Loucy (cell line): ENCODE measurements around the gene CTTNBP2.

ENCODE experiments used
- H2AFZ ChIP-seq: fragments of 200-600 bp; sonication (generic); 2 replicates; pipeline ENCODE4 v1.6.0; 2016; ENCODE audit warnings: antibody characterized with exemption, mild to moderate bottlenecking, low read length, moderate library complexity
- H3F3A ChIP-seq: fragments of 200-600 bp; 2 replicates; pipeline ENCODE4 v1.6.0; 2016; ENCODE audit warnings: antibody characterized with exemption, low read depth, mild to moderate bottlenecking
- H3K27me3 ChIP-seq: fragments of 200-600 bp; sonication (generic); 2 replicates; pipeline ENCODE4 v1.6.1; 2014; ENCODE audit warnings: low read length, mild to moderate bottlenecking; ENCODE audit not compliant: insufficient read depth, poor library complexity, severe bottlenecking
- H3K36me3 ChIP-seq: fragments of 200-600 bp; sonication (generic); 2 replicates; pipeline ENCODE4 v1.6.1; 2016; ENCODE audit warnings: low read length; ENCODE audit not compliant: insufficient read depth
- H3K4me1 ChIP-seq: fragments of 200-600 bp; sonication (generic); 2 replicates; pipeline ENCODE4 v1.5.1; 2014; ENCODE audit warnings: low read length, mild to moderate bottlenecking; ENCODE audit not compliant: insufficient read depth, poor library complexity, severe bottlenecking
- H3K4me2 ChIP-seq: fragments of 200-600 bp; sonication (generic); 2 replicates; pipeline ENCODE4 v1.6.0; 2014; ENCODE audit warnings: antibody characterized with exemption, low read length, low read depth, mild to moderate bottlenecking; ENCODE audit not compliant: poor library complexity, severe bottlenecking
- H3K4me3 ChIP-seq: fragments of 200-600 bp; sonication (generic); 2 replicates; pipeline ENCODE4 v1.5.1; 2014; ENCODE audit warnings: low read length, mild to moderate bottlenecking, mixed read lengths; ENCODE audit not compliant: poor library complexity, severe bottlenecking
- H3K79me2 ChIP-seq: fragments of 200-600 bp; sonication (generic); 2 replicates; pipeline ENCODE4 v1.6.1; 2014; ENCODE audit warnings: low read length; ENCODE audit not compliant: insufficient read depth
- H3K9ac ChIP-seq: fragments of 200-600 bp; sonication (generic); 2 replicates; pipeline ENCODE4 v1.6.0; 2014; ENCODE audit warnings: mild to moderate bottlenecking, low read depth, low read length, moderate library complexity; ENCODE audit not compliant: poor library complexity, severe bottlenecking
- H3K9me2 ChIP-seq: fragments of 200-600 bp; sonication (generic); replicated peaks from 2 replicates; pipeline ENCODE4 v1.6.1; 2016; ENCODE audit warnings: low read depth, low read length, mixed read lengths
- H3K9me3 ChIP-seq: fragments of 200-600 bp; sonication (generic); 2 replicates; pipeline ENCODE4 v1.6.1; 2014; ENCODE audit warnings: mild to moderate bottlenecking, antibody characterized with exemption, low read length, low read depth; ENCODE audit not compliant: insufficient read depth
- H4K20me1 ChIP-seq: fragments of 200-600 bp; sonication (generic); 2 replicates; pipeline ENCODE4 v1.6.0; 2014; ENCODE audit warnings: antibody characterized with exemption, low read length, mild to moderate bottlenecking; ENCODE audit not compliant: insufficient read depth, poor library complexity, severe bottlenecking
- CTCF ChIP-seq: fragments of 200-600 bp; sonication (generic); conservative IDR thresholded peaks from 2 replicates; pipeline ENCODE4 v1.5.1; 2014; ENCODE audit warnings: mild to moderate bottlenecking, antibody characterized with exemption, low read length
- EZH2phosphoT487 ChIP-seq: fragments of 200-600 bp; IDR thresholded peaks from 2 replicates; pipeline ENCODE4 v1.6.1; 2018; ENCODE audit warnings: antibody characterized with exemption, mild to moderate bottlenecking, moderate library complexity, borderline replicate concordance

The CTTNBP2 gene

DNA sequence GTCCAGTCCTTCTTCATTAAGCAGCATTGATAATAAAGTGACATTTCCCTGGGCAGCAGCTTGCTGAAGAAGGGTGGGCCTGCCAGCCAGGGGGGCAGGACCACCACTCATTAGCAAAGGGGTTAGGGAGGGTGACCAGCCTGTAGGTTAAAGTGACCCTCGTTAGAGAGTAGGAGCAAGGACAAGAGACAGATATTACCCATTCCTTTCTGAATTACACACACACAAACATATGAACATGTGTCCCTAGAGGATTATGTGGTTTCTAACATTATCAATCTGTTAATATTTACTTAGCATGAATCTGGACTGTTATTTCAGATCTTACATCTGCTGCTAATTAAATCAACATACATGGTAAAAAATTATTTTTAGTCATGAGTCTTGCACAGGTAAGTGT, 88.9 kb downstream of the CTTNBP2 start:
- Histone ChIP-seq H2AFZ (no peak overlapping the region), H3K4me3 (no peak overlapping the region), H3K27me3 (no peaks in the 10 kb centered on the region), H3K4me1 (no peaks in the 10 kb centered on the region), H3K4me2 (no peak overlapping the region), H3K36me3 (no peaks in the 10 kb centered on the region), H3F3A (no peaks in the 10 kb centered on the region), H4K20me1 (no peaks in the 10 kb centered on the region), H3K9ac (no peak overlapping the region), H3K9me3 (no peaks in the 10 kb centered on the region), H3K9me2 (no peaks in the 10 kb centered on the region), H3K79me2 (no peaks in the 10 kb centered on the region)
- TF ChIP-seq CTCF = no peak
- no peak for TF ChIP-seq EZH2phosphoT487

DNA sequence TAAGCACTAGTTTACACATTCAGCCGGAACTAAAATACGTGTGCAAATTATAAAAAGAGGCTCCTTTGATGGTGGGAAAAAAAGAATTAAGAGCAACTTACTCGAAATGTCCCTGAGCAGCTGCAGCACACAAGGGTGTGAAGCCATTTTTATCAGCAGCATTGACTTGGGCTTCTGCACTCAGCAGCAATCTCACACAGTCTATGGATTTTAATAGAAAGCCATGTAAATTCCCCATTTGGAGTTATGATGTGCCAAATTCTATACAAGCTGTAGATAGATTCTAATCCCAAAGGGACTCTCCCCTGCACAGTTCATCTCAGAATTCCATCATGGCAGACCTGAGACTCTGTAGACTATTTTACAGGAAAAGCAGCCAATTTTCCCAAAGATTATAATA, 90.5 kb downstream of the CTTNBP2 start:
- no peak overlapping the region for H3K9ac ChIP-seq
- H3K27me3 ChIP-seq = no peaks in the 10 kb centered on the region
- no peak overlapping the region for H2AFZ ChIP-seq
- no peaks in the 10 kb centered on the region for H3K36me3 ChIP-seq
- H4K20me1 ChIP-seq = no peaks in the 10 kb centered on the region
- H3K9me3 ChIP-seq = no peaks in the 10 kb centered on the region
- H3K4me1 ChIP-seq = no peaks in the 10 kb centered on the region
- TF ChIP-seq EZH2phosphoT487 (no peak), CTCF (no peak)
- H3K4me2 ChIP-seq = no peak overlapping the region
- H3F3A ChIP-seq = no peaks in the 10 kb centered on the region
- H3K79me2 ChIP-seq = no peaks in the 10 kb centered on the region
- no peaks in the 10 kb centered on the region for H3K9me2 ChIP-seq
- H3K4me3 ChIP-seq = no peak overlapping the region

DNA sequence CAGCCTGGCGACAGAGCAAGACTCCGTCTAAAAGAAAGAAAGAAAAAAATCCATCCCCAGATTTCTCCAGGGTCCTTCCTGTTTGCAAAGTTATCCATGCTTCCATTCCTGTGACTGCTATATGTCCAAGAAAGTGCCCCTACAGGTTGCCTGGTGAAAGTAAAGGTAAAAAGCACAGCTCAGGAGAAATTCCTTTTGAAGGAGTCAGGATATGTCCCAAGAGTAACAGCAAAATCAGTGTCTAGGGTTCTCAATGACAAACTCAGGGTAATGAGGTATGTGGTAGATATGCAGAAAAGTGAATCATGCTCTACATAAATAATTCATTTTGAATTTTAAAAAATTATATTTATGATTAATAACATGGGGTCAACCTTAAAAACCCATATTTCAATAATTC, 91.5 kb downstream of the CTTNBP2 start:
- no peak overlapping the region for H3K9ac ChIP-seq
- no peak overlapping the region for H2AFZ ChIP-seq
- no peak overlapping the region for H3K4me3 ChIP-seq
- H3F3A ChIP-seq = no peaks in the 10 kb centered on the region
- H3K27me3 ChIP-seq = no peaks in the 10 kb centered on the region
- no peak overlapping the region for H3K4me2 ChIP-seq
- TF ChIP-seq CTCF (no peak), EZH2phosphoT487 (no peak)
- no peaks in the 10 kb centered on the region for H4K20me1 ChIP-seq
- no peaks in the 10 kb centered on the region for H3K4me1 ChIP-seq
- no peaks in the 10 kb centered on the region for H3K36me3 ChIP-seq
- H3K9me3 ChIP-seq = no peaks in the 10 kb centered on the region
- no peaks in the 10 kb centered on the region for H3K9me2 ChIP-seq
- no peaks in the 10 kb centered on the region for H3K79me2 ChIP-seq
